HepG2 (cell line): ENCODE data around the gene FBXO44. TPM values are rescaled to one million over a fixed set of nuclear protein-coding genes. Genes with fewer than 3 reads are reported as not detected.

Experiments used
- ATAC-seq: fragments of 200-7000 bp; cut with Tn5 transposase; 3 replicates; pipeline ENCODE4 v1.9.1; 2020; ENCODE audit warnings: mild to moderate bottlenecking, moderate library complexity
- BruUV-seq: library from RNA; stranded (reverse); fragments of 400-500 nt; replicated peaks from 2 replicates; lab custom pipeline; 2021; lab: Mats Ljungman, UMichigan
- CTCF ChIA-PET: fragments of 300-600 bp; formaldehyde crosslinking; extraction: SDS; loops from one replicate; lab custom pipeline; 2021; ENCODE audit warnings: low total read pairs, inconsistent platforms, low intra/inter-chr PET ratio; lab: Yijun Ruan, JAX
- POLR2A ChIA-PET: fragments of 350-600 bp; sonication (Branson Sonifier 250); formaldehyde crosslinking; loops from one replicate; lab custom pipeline; 2020; ENCODE audit warnings: antibody characterized with exemption, inconsistent platforms; lab: Yijun Ruan, JAX
- DNase-seq: peaks from one replicate; pipeline ENCODE4 v3.0.0-alpha.2; 2015; ENCODE audit warnings: low spot score
- FAIRE-seq: peaks from 3 replicates; lab custom pipeline; 2011; peaks lifted over from hg19 to GRCh38; lab: Jason Lieb, UNC
- H2AFZ ChIP-seq: one replicate; pipeline ENCODE4 v1.6.1; 2011; ENCODE audit warnings: low read length, inconsistent platforms
- H3K27ac ChIP-seq: fragments of 300-600 bp; 3 replicates; pipeline ENCODE4 v1.8.0; 2011; ENCODE audit warnings: mixed run types, mild to moderate bottlenecking, mixed read lengths, low read length, inconsistent platforms; ENCODE audit not compliant: insufficient read depth; ENCODE audit errors: extremely low read length
- H3K27me3 ChIP-seq, 2 experiments: fragments of 200-600 bp in 1 of 2; 2 replicates in 1 of 2; 3 replicates in 1 of 2; pipeline versions ENCODE4 v1.6.0 to v1.8.0; 2011; ENCODE audit warnings: low read length in 2 of 2, mild to moderate bottlenecking in 2 of 2, moderate library complexity in 2 of 2, inconsistent platforms in 1 of 2; ENCODE audit not compliant: insufficient read depth in 2 of 2, control insufficient read depth in 1 of 2
- H3K36me3 ChIP-seq, 2 experiments: fragments of 200-600 bp in 1 of 2; replicated peaks in 1 of 2; 2 replicates in 1 of 2; 3 replicates in 1 of 2; pipeline versions ENCODE4 v1.5.1 to v1.8.0; 2011; ENCODE audit warnings: low read length in 2 of 2, inconsistent platforms in 1 of 2; ENCODE audit not compliant: insufficient read depth in 2 of 2, control insufficient read depth in 1 of 2
- H3K4me1 ChIP-seq: 2 replicates; pipeline ENCODE4 v1.5.1; 2012; ENCODE audit warnings: low read length, inconsistent platforms; ENCODE audit not compliant: insufficient read depth
- H3K4me2 ChIP-seq: 2 replicates; pipeline ENCODE4 v1.6.0; 2011; ENCODE audit warnings: low read depth, low read length, inconsistent platforms
- H3K4me3 ChIP-seq, 3 experiments: fragments of 200-600 bp in 1 of 3; sonication (generic), shearing (Covaris generic) in 1 of 3; replicated peaks in 1 of 3; 2 replicates each; pipeline ENCODE4 v1.5.1; 2011 to 2016; ENCODE audit warnings: low read length in 3 of 3, inconsistent platforms in 2 of 3, low read depth in 2 of 3, mild to moderate bottlenecking in 2 of 3, control low read depth in 1 of 3, mixed read lengths in 1 of 3; ENCODE audit not compliant: insufficient read depth in 1 of 3
- H3K79me2 ChIP-seq: one replicate; pipeline ENCODE4 v1.6.1; 2011; ENCODE audit warnings: low read length, inconsistent platforms; ENCODE audit not compliant: insufficient read depth
- H3K9ac ChIP-seq: 2 replicates; pipeline ENCODE4 v1.6.0; 2011; ENCODE audit warnings: mild to moderate bottlenecking, low read depth, low read length, inconsistent platforms; ENCODE audit not compliant: insufficient read depth
- H3K9me3 ChIP-seq: 2 replicates; pipeline ENCODE4 v1.5.1; 2012; ENCODE audit warnings: mild to moderate bottlenecking, low read length
- H4K20me1 ChIP-seq: 2 replicates; pipeline ENCODE4 v1.6.0; 2011; ENCODE audit warnings: inconsistent platforms, mild to moderate bottlenecking, low read length, moderate library complexity; ENCODE audit not compliant: insufficient read depth
- DNMT3B ChIP-seq: conservative IDR thresholded peaks from 2 replicates; pipeline ENCODE4 v1.6.1; 2016; ENCODE audit warnings: missing biosample characterization, control low read depth
- GZF1 ChIP-seq: sonication (generic); formaldehyde crosslinking; IDR thresholded peaks from 2 replicates; pipeline ENCODE4 v1.5.1; 2020; ENCODE audit warnings: mild to moderate bottlenecking, missing genetic modification reagents
- MBD4 ChIP-seq: IDR thresholded peaks from 2 replicates; pipeline ENCODE4 v1.6.1; 2012; ENCODE audit warnings: low read length, inconsistent platforms, borderline replicate concordance
- ZFP1 ChIP-seq: IDR thresholded peaks from 2 replicates; pipeline ENCODE4 v1.6.1; 2016
- ZNF547 ChIP-seq: sonication (generic); formaldehyde crosslinking; IDR thresholded peaks from 2 replicates; pipeline ENCODE4 v1.5.1; 2020; ENCODE audit warnings: mild to moderate bottlenecking, missing genetic modification reagents
- ZNF607 ChIP-seq: sonication (generic); formaldehyde crosslinking; IDR thresholded peaks from 2 replicates; pipeline ENCODE4 v1.5.1; 2020; ENCODE audit warnings: missing genetic modification reagents, mild to moderate bottlenecking, borderline replicate concordance
- ZNF709 ChIP-seq: sonication (generic); formaldehyde crosslinking; IDR thresholded peaks from 2 replicates; pipeline ENCODE4 v1.5.0; 2020; ENCODE audit warnings: mild to moderate bottlenecking, missing genetic modification reagents
- ZNF772 ChIP-seq: sonication (generic); formaldehyde crosslinking; IDR thresholded peaks from 2 replicates; pipeline ENCODE4 v1.5.0; 2020; ENCODE audit warnings: mild to moderate bottlenecking, missing genetic modification reagents
- WGBS: methylation state at CpG from one replicate; pipeline ENCODE4 v1.1.6; 2017; ENCODE audit warnings: low lambda C conversion rate; 5-methylcytosine and 5-hydroxymethylcytosine counted together
- in situ Hi-C: cut with HindIII; loops from 2 replicates; pipeline ENCODE4 v1.10.0; 2017; ENCODE audit warnings: low pct_unique_long_range_greater_than_20kb; ENCODE audit not compliant: extremely low pct_ligation_motif_present
- intact Hi-C: fragments of 100-400 bp; cut with micrococcal nuclease; formaldehyde crosslinking; loops from one replicate; pipeline ENCODE4 v1.10.0; 2022; ENCODE audit not compliant: unreplicated experiment
- polyA plus RNA-seq, 8 experiments: library from polyadenylated mRNA; depleted of rRNA in 3 of 8; stranded (reverse) in 7 of 8; unstranded in 1 of 8; fragments of >200 nt; fragmentation: Illumina TruSeq in 4 of 8; extraction: Trizol in 4 of 8; gene quantifications; 2 replicates each; pipeline versions ENCODE4 v1.2.1 to v1.2.3, GENCODE V29; 2011 to 2016; ENCODE audit warnings: low read depth in 4 of 8, missing spikeins in 1 of 8, mixed read lengths in 1 of 8; ENCODE audit not compliant: insufficient read depth in 1 of 8
- total RNA-seq, 5 experiments: library from RNA; depleted of rRNA; stranded (reverse); fragments of >200 nt; fragmentation: Illumina TruSeq; extraction: Trizol; gene quantifications; 2 replicates each; pipeline ENCODE4 v1.2.3, GENCODE V29; 2016; ENCODE audit warnings: low read depth in 1 of 5
- TF ChIP-seq, protein P1 (sequence below): sonication (generic); formaldehyde crosslinking; IDR thresholded peaks from 2 replicates; pipeline ENCODE4 v1.5.1; 2020; ENCODE audit warnings: mild to moderate bottlenecking, moderate library complexity, missing genetic modification reagents

FBXO44 gene
- total and polyA plus RNA-seq, 2 of the 13 experiments (the other 11 are each of a cell fraction or from before 2014, with no cell fraction given) = 22.4 to 27.9 TPM

DNA sequence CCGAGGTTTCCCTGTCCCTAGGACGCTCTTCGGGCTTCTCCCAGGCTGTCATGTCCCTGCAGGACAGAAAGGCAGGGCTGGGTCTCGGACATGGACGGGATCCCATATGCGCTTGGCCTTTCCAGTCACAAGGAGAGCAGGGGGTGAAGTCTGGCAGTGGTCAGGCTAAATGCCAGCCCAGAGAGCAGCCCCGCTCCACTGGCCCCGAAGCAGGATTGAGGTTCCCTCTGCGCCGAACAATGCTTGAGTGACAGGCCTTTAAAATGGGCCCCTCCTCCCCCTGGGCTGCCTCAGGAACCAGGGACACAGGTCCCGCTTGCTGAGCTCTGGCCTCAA is 49.5 kb downstream of the FBXO44 start:
- ChIA-PET POLR2A (no interaction called here), CTCF (no interaction called here)
- Histone ChIP-seq H3K79me2 (no peaks in the 10 kb centered on the region), H3K4me2 (no peak overlapping the region), H3K4me1 (peaks cover 13% of the 10 kb centered on the region), H3K36me3 (no peaks in the 10 kb centered on the region), H3K9ac (no peak overlapping the region), H3K4me3 (no peak overlapping the region), H3K27ac (no peak overlapping the region), H3K27me3 (peaks cover 18 to 65% of the 10 kb centered on the region in 2 experiments), H3K9me3 (no peaks in the 10 kb centered on the region), H4K20me1 (no peaks in the 10 kb centered on the region), H2AFZ (no peak overlapping the region)
- TF ChIP-seq DNMT3B = no peak
- no peak for TF ChIP-seq MBD4
- no peak for TF ChIP-seq ZNF772
- TF ChIP-seq ZNF709 (CRISPR knock-in tag) = no peak
- no peak for TF ChIP-seq ZNF607 (CRISPR knock-in tag)
- TF ChIP-seq ZFP1 (CRISPR knock-in tag) = no peak
- TF ChIP-seq, protein P1, sequence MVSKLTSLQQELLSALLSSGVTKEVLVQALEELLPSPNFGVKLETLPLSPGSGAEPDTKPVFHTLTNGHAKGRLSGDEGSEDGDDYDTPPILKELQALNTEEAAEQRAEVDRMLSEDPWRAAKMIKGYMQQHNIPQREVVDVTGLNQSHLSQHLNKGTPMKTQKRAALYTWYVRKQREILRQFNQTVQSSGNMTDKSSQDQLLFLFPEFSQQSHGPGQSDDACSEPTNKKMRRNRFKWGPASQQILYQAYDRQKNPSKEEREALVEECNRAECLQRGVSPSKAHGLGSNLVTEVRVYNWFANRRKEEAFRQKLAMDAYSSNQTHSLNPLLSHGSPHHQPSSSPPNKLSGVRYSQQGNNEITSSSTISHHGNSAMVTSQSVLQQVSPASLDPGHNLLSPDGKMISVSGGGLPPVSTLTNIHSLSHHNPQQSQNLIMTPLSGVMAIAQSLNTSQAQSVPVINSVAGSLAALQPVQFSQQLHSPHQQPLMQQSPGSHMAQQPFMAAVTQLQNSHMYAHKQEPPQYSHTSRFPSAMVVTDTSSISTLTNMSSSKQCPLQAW (CRISPR knock-in tag) = no peak
- TF ChIP-seq ZNF547 (CRISPR knock-in tag) = no peak
- no peak for TF ChIP-seq GZF1 (CRISPR knock-in tag)
- DNase-seq = no peak
- no peak for ATAC-seq
- intact Hi-C loops = no loop called here
- WGBS = 22% methylated on average over 10 of the region's 11 CpGs
- in situ Hi-C loops = no loop called here
- FAIRE-seq = no peak
- BruUV-seq = no TSS peak
